Kidney (tissue), 14 donors: ENCODE results near the gene CDK10. TPM values are rescaled to one million over a fixed set of nuclear protein-coding genes. Genes with fewer than 3 reads are reported as not detected.

ENCODE experiments used
- DNase-seq, 5 donors: peaks; one replicate each; pipeline ENCODE4 v3.0.0-alpha.2; 2013 to 2020
- FAIRE-seq: peaks from 2 replicates; lab custom pipeline; 2012; peaks lifted over from hg19 to GRCh38; lab: Jason Lieb, UNC
- H3K27ac ChIP-seq, 2 donors: one replicate each; pipeline ENCODE4 v1.7.0; 2013; ENCODE audit warnings: low read depth in 2 of 2, low read length in 2 of 2, inconsistent platforms in 1 of 2
- H3K27me3 ChIP-seq: one replicate; pipeline ENCODE4 v1.7.1; 2013; ENCODE audit warnings: low read length, inconsistent platforms; ENCODE audit not compliant: control insufficient read depth, insufficient read depth
- H3K36me3 ChIP-seq, 3 donors: one replicate each; pipeline versions ENCODE4 v1.7.0 to v1.7.1; 2013; ENCODE audit warnings: low read length in 3 of 3, control low read depth in 1 of 3, inconsistent platforms in 1 of 3; ENCODE audit not compliant: insufficient read depth in 3 of 3, control insufficient read depth in 2 of 3
- H3K4me1 ChIP-seq, 3 donors: one replicate each; pipeline versions ENCODE4 v1.7.0 to v1.7.1; 2013; ENCODE audit warnings: low read length in 3 of 3, inconsistent platforms in 1 of 3, low read depth in 1 of 3; ENCODE audit not compliant: control insufficient read depth in 2 of 3, insufficient read depth in 2 of 3
- H3K4me3 ChIP-seq, 3 donors: one replicate each; pipeline versions ENCODE4 v1.7.0 to v1.8.1; 2013; ENCODE audit warnings: low read length in 3 of 3, control low read depth in 1 of 3, inconsistent platforms in 1 of 3
- H3K9ac ChIP-seq, 3 donors: one replicate each; pipeline versions ENCODE4 v1.7.0 to v1.7.1; 2013; ENCODE audit warnings: low read length in 3 of 3, control low read depth in 1 of 3, inconsistent platforms in 1 of 3
- H3K9me3 ChIP-seq, 3 donors: one replicate each; pipeline versions ENCODE4 v1.7.0 to v1.7.1; 2013; ENCODE audit warnings: low read length in 3 of 3, control low read depth in 1 of 3, inconsistent platforms in 1 of 3; ENCODE audit not compliant: control insufficient read depth in 2 of 3, insufficient read depth in 1 of 3
- CTCF ChIP-seq: IDR thresholded peaks from 3 replicates; pipeline ENCODE4 v1.5.1; 2012; ENCODE audit warnings: mild to moderate bottlenecking, moderate library complexity, borderline replicate concordance; ENCODE audit not compliant: insufficient read depth; ENCODE audit errors: extremely low read depth
- intact Hi-C: fragments of 100-400 bp; cut with DNase I; formaldehyde crosslinking; loops from one replicate; pipeline ENCODE4 v1.11.1; 2022
- polyA plus RNA-seq: library from polyadenylated mRNA; stranded (reverse); fragments of 350-450 nt; fragmentation: Illumina TruSeq; extraction: RNeasy Lipid Tissue Mini Kit (QIAGEN cat#74804); gene quantifications from one replicate; pipeline ENCODE4 v1.2.3, GENCODE V29; 2014; ENCODE audit warnings: low read depth, low replicate concordance; ENCODE audit not compliant: insufficient read depth
- total RNA-seq: library from RNA; stranded (reverse); fragmentation: NEBNext Ultra II Directional; extraction: Animal tissue kit (Norgen Biotek cat#: 25700); gene quantifications from one replicate; pipeline ENCODE4 v1.2.1, GENCODE V29; 2021
- donor health status: control.
- donor health status: control.
- donor health status: control.
- donor health status: control.
- donor health status: control.
- donor health status: DM: yes; HTN: yes; CAD: no.
- donor health status: Normal renal cell carcinoma (clear cell type).

Gene CDK10
- total and polyA plus RNA-seq, 2 donors from 2014 or later = 82.6 to 118 TPM

- Histone ChIP-seq H3K27me3 (no peaks in the 10 kb centered on the region), H3K4me1 (no peaks in the 10 kb centered on the region), H3K36me3 (peaks cover 2 to 36% (median 16%) of the 10 kb centered on the region in 3 donors), H3K27ac (no peak overlapping the region), H3K4me3 (no peak overlapping the region), H3K9ac (no peak overlapping the region), H3K9me3 (no peaks in the 10 kb centered on the region)
- FAIRE-seq (no peak), DNase-seq (no peak)
- intact Hi-C loops = no loop called here
- TF ChIP-seq CTCF = no peak
Observed at GRCh38 chr16:89739383-89739782, 52.9 kb downstream of the CDK10 start.

- no peak overlapping the region for H3K27ac ChIP-seq
Observed at GRCh38 chr16:89741342-89742014, 55.0 kb downstream of the CDK10 start.

GRCh38 chr16:89742948-89743347, 56.5 kb downstream of the CDK10 start:
- TF ChIP-seq CTCF = no peak
- no peak for FAIRE-seq
- H3K36me3 ChIP-seq = peaks cover 0 to 13% (median 8%) of the 10 kb centered on the region in 3 donors

More at GRCh38 chr16:89741342-89742014, 55.0 kb downstream of the CDK10 start:
- Histone ChIP-seq H3K9ac (no peak overlapping the region), H3K36me3 (peaks cover 0 to 24% (median 14%) of the 10 kb centered on the region in 3 donors), H3K4me3 (no peak overlapping the region), H3K9me3 (no peaks in the 10 kb centered on the region), H3K4me1 (no peaks in the 10 kb centered on the region), H3K27me3 (no peaks in the 10 kb centered on the region)
- TF ChIP-seq CTCF = no peak
- DNase-seq = no peak
- no peak for FAIRE-seq
- intact Hi-C loops = no loop called here

More at GRCh38 chr16:89742948-89743347, 56.5 kb downstream of the CDK10 start:
- Histone ChIP-seq H3K27ac (no peak overlapping the region), H3K4me3 (no peak overlapping the region), H3K9me3 (no peaks in the 10 kb centered on the region), H3K4me1 (no peaks in the 10 kb centered on the region), H3K27me3 (no peaks in the 10 kb centered on the region), H3K9ac (no peak overlapping the region)
- no peak for DNase-seq
- intact Hi-C loops = no loop called here
